Activated CD8-positive, alpha-beta memory T cell treated with anti-CD3 and anti-CD28 coated beads, Interleukin-2, amount 10 ng/mL, durations not matched to agents 7 days and 5 days (primary cell): Measurements from ENCODE around the gene VGLL4. TPM values are rescaled to one million over a fixed set of nuclear protein-coding genes. Genes with fewer than 3 reads are reported as not detected.

Experiments
- ATAC-seq: fragments of 150-1000 bp; cut with Tn5 transposase; one replicate; pipeline ENCODE4 v1.10.0; 2021; ENCODE audit warnings: moderate library complexity
- CTCF ChIA-PET: fragments of 350-600 bp; sonication (Branson Sonifier 250); formaldehyde crosslinking; loops from one replicate; lab custom pipeline; 2021; ENCODE audit warnings: antibody characterized with exemption; lab: Charles Lee
- DNase-seq: peaks from one replicate; pipeline ENCODE4 v3.0.0-alpha.2; 2020
- H3K27ac Mint-ChIP-seq: one replicate; pipeline ENCODE4 v1.8.0; 2021; ENCODE audit warnings: mild to moderate bottlenecking, mixed read lengths
- H3K27me3 Mint-ChIP-seq: one replicate; pipeline ENCODE4 v1.8.0; 2021; ENCODE audit warnings: mixed read lengths
- H3K36me3 Mint-ChIP-seq: one replicate; pipeline ENCODE4 v1.8.0; 2021; ENCODE audit warnings: mild to moderate bottlenecking, mixed read lengths
- H3K4me1 Mint-ChIP-seq: one replicate; pipeline ENCODE4 v1.8.0; 2021; ENCODE audit warnings: mixed read lengths
- H3K4me3 Mint-ChIP-seq: one replicate; pipeline ENCODE4 v1.8.0; 2021; ENCODE audit warnings: mild to moderate bottlenecking, moderate library complexity, mixed read lengths
- H3K9me3 Mint-ChIP-seq: one replicate; pipeline ENCODE4 v1.8.0; 2022; ENCODE audit warnings: low read depth, mixed read lengths
- total RNA-seq, 2 experiments: library from RNA; stranded (reverse); gene quantifications; one replicate each; pipeline ENCODE4 v1.2.3, GENCODE V29; 2021

Gene VGLL4
- total RNA-seq, 2 experiments from 2014 or later: 45.3 to 53.2 TPM

- H3K36me3 Mint-ChIP-seq: peaks cover 46% of the 10 kb centered on the region
- ATAC-seq: no peak
These were observed 86.7 kb downstream of the VGLL4 start for GRCh38 chr3:11556851-11557644.

GRCh38 chr3:11555881-11556633, 87.7 kb downstream of the VGLL4 start:
- Mint-ChIP-seq H3K27ac (no peak overlapping the region), H3K27me3 (no peaks in the 10 kb centered on the region), H3K4me3 (no peak overlapping the region), H3K36me3 (peaks cover 47% of the 10 kb centered on the region), H3K9me3 (peaks cover 3% of the 10 kb centered on the region), H3K4me1 (no peaks in the 10 kb centered on the region)
- DNase-seq (no peak), ATAC-seq (no peak)
- CTCF ChIA-PET: interaction anchor here (0.9 kb wide), 1 partner anchor 241 kb away, joined by 3 read pairs; no protein-coding TSS in a partner anchor

More at GRCh38 chr3:11556851-11557644, 86.7 kb downstream of the VGLL4 start:
- CTCF ChIA-PET: interaction anchor here (0.9 kb wide), 1 partner anchor 242 kb away, joined by 3 read pairs; no protein-coding TSS in a partner anchor
- H3K9me3 Mint-ChIP-seq: peaks cover 3% of the 10 kb centered on the region
- no peaks in the 10 kb centered on the region for H3K27me3 Mint-ChIP-seq
- no peak overlapping the region for H3K27ac Mint-ChIP-seq
- no peak overlapping the region for H3K4me3 Mint-ChIP-seq
- no peak for DNase-seq
- H3K4me1 Mint-ChIP-seq: no peaks in the 10 kb centered on the region

- peaks cover 3% of the 10 kb centered on the region for H3K9me3 Mint-ChIP-seq
- H3K4me3 Mint-ChIP-seq: no peak overlapping the region
- no peaks in the 10 kb centered on the region for H3K27me3 Mint-ChIP-seq
- H3K4me1 Mint-ChIP-seq: no peaks in the 10 kb centered on the region
- ATAC-seq: no peak
- CTCF ChIA-PET: no interaction called here
- DNase-seq: no peak
- no peak overlapping the region for H3K27ac Mint-ChIP-seq
- peaks cover 49% of the 10 kb centered on the region for H3K36me3 Mint-ChIP-seq
These were observed 88.4 kb downstream of the VGLL4 start for GRCh38 chr3:11555211-11555782.

DNA sequence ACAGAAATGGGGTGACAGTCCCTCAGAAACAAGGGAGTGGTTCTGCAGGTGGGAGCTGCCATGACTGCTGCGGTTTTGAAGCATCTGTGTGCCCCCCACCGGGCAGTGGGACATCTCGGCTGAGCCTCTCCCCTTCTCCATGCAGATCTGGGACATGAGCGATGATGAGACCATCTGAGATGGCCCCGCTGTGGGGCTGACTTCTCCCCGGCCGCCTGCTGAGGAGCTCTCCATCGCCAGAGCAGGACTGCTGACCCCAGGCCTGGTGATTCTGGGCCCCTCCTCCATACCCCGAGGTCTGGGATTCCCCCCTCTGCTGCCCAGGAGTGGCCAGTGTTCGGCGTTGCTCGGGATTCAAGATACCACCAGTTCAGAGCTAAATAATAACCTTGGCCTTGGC, 89.0 kb downstream of the VGLL4 start:
- no peak for ATAC-seq
- Mint-ChIP-seq H3K27ac (no peak overlapping the region), H3K27me3 (no peaks in the 10 kb centered on the region), H3K4me1 (no peaks in the 10 kb centered on the region), H3K9me3 (peaks cover 3% of the 10 kb centered on the region), H3K36me3 (peaks cover 45% of the 10 kb centered on the region), H3K4me3 (no peak overlapping the region)
- CTCF ChIA-PET: no interaction called here
- no peak for DNase-seq

GRCh38 chr3:11554236-11554610, 89.5 kb downstream of the VGLL4 start:
- no peaks in the 10 kb centered on the region for H3K27me3 Mint-ChIP-seq

DNA sequence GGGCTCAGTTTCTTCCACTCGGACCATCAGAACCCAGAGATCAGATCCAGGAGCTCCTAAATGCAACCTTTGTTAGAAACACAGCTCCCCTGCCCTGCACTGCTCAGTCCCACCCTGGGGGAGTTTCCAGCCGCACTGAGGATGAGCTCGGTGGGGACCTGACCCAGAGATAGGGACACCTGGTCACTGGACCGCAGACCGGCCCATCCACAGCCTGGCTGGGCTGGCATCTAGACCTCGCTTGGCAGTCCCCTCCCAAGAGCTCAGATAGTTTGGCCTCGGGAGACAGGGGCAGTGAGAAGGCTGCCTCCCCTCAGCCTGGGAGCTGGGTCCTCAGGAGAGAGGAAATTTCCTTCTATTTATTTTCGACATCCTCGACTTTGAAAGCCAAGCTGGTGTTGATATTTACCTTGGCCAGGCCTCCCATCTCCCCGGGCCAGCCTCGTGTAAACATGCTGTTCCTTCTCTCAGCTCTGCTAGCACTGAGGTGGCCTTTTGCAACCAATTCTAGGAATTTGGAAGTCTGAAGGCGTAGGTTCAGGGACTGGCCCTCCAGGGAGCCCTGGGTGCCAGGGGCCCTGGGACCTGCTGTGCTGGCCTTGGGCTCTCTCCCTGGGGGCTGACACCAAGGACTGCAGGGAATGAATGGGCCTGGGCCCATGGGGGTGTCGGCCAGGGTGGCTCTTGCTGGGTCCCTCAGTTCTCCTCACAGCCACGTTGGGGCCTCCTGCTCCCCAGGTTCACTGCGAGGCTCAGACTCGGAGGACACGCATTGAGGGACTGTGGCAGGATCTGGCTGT, 90.1 kb downstream of the VGLL4 start:
- no peak for ATAC-seq
- Mint-ChIP-seq H3K36me3 (peaks cover 43% of the 10 kb centered on the region), H3K27ac (no peak overlapping the region)

More at GRCh38 chr3:11554236-11554610, 89.5 kb downstream of the VGLL4 start:
- no peak for ATAC-seq
- Mint-ChIP-seq H3K9me3 (peaks cover 3% of the 10 kb centered on the region), H3K4me1 (no peaks in the 10 kb centered on the region), H3K36me3 (peaks cover 45% of the 10 kb centered on the region), H3K4me3 (no peak overlapping the region), H3K27ac (no peak overlapping the region)
- CTCF ChIA-PET: no interaction called here
- no peak for DNase-seq

GRCh38 chr3:11552289-11553264, 91.1 kb downstream of the VGLL4 start:
- no peak for ATAC-seq
- Mint-ChIP-seq H3K9me3 (peaks cover 3% of the 10 kb centered on the region), H3K4me1 (no peaks in the 10 kb centered on the region), H3K27ac (no peak overlapping the region), H3K27me3 (no peaks in the 10 kb centered on the region), H3K36me3 (peaks cover 38% of the 10 kb centered on the region), H3K4me3 (no peak overlapping the region)
- CTCF ChIA-PET: no interaction called here
- DNase-seq: no peak

More for the DNA sequence above, 90.1 kb downstream of the VGLL4 start:
- CTCF ChIA-PET: no interaction called here
- H3K4me3 Mint-ChIP-seq: no peak overlapping the region
- DNase-seq: no peak
- H3K4me1 Mint-ChIP-seq: no peaks in the 10 kb centered on the region
- H3K27me3 Mint-ChIP-seq: no peaks in the 10 kb centered on the region
- peaks cover 3% of the 10 kb centered on the region for H3K9me3 Mint-ChIP-seq

DNA sequence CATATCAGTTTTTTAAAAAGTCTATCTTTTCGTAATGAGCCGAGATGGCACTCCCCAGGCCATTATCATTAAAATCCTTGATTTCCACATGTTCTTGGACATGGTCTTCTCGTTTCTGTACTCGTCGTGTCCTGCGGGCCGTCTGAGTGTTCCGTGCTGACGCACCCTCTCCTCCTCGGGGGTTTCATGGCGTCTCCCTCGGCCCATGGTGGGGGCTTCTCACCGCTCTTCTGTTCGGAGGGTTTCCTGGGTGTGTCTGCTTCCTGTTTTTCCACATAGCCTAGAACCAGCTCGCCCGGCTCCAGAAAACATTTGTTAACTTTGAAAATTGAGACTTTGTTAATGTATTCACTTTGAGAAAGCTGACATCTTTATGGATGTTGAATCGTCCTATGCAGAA, 92.7 kb downstream of the VGLL4 start:
- DNase-seq: no peak
- no peak overlapping the region for H3K4me3 Mint-ChIP-seq
- H3K27ac Mint-ChIP-seq: no peak overlapping the region
- CTCF ChIA-PET: no interaction called here
- peaks cover 3% of the 10 kb centered on the region for H3K9me3 Mint-ChIP-seq
- H3K27me3 Mint-ChIP-seq: no peaks in the 10 kb centered on the region
- no peak for ATAC-seq
- H3K4me1 Mint-ChIP-seq: no peaks in the 10 kb centered on the region
- peaks cover 33% of the 10 kb centered on the region for H3K36me3 Mint-ChIP-seq

DNA sequence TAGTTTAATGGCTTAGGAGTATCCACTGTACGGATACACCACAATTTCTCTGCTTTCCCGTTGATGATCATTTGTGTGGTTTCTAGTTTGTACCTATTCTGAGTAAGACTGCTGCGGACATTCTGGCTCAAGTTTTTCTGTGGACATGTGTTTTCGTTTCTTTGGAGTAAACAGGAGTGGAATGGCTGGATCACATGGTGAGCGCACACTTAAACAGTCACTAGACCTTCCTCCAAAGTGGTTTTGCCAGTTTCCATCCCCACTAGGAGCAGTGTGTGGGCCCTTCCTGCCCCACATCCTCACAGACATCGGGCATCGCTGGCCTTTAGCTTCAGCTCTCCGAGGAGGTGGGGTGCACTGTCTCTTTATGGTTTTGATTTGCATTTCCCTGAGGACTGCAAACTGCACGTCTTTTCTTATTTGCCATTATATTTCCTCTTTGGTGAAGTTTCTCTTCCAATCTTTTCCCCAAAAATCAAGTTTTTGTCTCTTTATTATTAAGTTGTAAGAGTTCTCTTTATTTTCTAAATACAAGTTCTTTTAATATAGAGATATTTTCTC, 94.1 kb downstream of the VGLL4 start:
- CTCF ChIA-PET: interaction anchor here (0.8 kb wide), 1 partner anchor 11 kb away, joined by 3 read pairs; no protein-coding TSS in a partner anchor
- no peak for ATAC-seq
- H3K27ac Mint-ChIP-seq: no peak overlapping the region
- no peak overlapping the region for H3K4me3 Mint-ChIP-seq
- no peaks in the 10 kb centered on the region for H3K4me1 Mint-ChIP-seq
- H3K36me3 Mint-ChIP-seq: peaks cover 23% of the 10 kb centered on the region
- peaks cover 3% of the 10 kb centered on the region for H3K9me3 Mint-ChIP-seq
- H3K27me3 Mint-ChIP-seq: no peaks in the 10 kb centered on the region
- DNase-seq: no peak

GRCh38 chr3:11548721-11549131, 95.0 kb downstream of the VGLL4 start:
- Mint-ChIP-seq H3K27me3 (no peaks in the 10 kb centered on the region), H3K4me1 (no peaks in the 10 kb centered on the region), H3K36me3 (peaks cover 18% of the 10 kb centered on the region), H3K27ac (no peak overlapping the region), H3K4me3 (no peak overlapping the region), H3K9me3 (peaks cover 3% of the 10 kb centered on the region)
- CTCF ChIA-PET: interaction anchor here (0.8 kb wide), 1 partner anchor 12 kb away, joined by 3 read pairs; no protein-coding TSS in a partner anchor
- ATAC-seq: no peak
- no peak for DNase-seq

- no peaks in the 10 kb centered on the region for H3K9me3 Mint-ChIP-seq
- H3K4me1 Mint-ChIP-seq: no peaks in the 10 kb centered on the region
- peaks cover 6% of the 10 kb centered on the region for H3K36me3 Mint-ChIP-seq
- CTCF ChIA-PET: no interaction called here
- H3K27ac Mint-ChIP-seq: no peak overlapping the region
- no peak overlapping the region for H3K4me3 Mint-ChIP-seq
- ATAC-seq (no peak), DNase-seq (no peak)
- no peaks in the 10 kb centered on the region for H3K27me3 Mint-ChIP-seq
These were observed 96.2 kb downstream of the VGLL4 start for GRCh38 chr3:11547498-11547897.
